Measurements from ENCODE around the gene XKR8.

Gene XKR8

DNA sequence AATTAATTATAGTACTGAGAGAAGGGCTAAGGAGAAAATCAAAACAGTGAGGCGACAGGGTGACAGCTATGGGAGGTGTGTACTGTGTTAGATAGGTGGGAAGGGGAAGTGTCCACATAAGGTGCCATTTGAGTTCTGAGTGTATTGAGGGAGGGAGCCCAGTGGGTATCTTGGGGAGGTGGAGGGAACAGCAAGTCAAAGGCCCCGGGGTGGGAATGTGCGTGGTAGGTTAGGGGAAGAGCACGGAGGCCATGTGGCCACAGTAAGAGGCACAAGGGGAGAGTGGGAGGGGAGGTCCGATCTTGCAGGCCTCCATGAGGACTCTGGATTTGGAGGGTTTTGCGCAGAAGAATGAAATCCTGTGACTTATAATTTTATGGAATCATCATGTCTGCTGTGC lies 3.0 kb upstream of the XKR8 start:
- DNase-seq, result no peak

- DNase-seq, result no peak
Measured at GRCh38 chr1:27957655-27958054, 2.1 kb upstream of the XKR8 start.

DNA sequence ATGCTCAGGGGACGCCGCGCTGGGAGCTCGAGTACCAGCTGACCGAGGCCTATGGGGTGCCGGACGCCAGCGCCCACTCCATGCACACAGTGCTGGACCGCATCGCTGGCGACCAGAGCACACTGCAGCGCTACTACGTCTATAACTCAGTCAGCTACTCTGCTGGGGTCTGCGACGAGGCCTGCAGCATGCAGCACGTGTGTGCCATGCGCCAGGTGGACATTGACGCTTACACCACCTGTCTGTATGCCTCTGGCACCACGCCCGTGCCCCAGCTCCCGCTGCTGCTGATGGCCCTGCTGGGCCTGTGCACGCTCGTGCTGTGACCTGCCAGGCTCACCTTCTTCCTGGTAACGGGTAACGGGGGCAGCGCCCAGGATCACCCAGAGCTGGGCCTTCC lies 1.3 kb upstream of the XKR8 start:
- DNase-seq, result no peak

DNA sequence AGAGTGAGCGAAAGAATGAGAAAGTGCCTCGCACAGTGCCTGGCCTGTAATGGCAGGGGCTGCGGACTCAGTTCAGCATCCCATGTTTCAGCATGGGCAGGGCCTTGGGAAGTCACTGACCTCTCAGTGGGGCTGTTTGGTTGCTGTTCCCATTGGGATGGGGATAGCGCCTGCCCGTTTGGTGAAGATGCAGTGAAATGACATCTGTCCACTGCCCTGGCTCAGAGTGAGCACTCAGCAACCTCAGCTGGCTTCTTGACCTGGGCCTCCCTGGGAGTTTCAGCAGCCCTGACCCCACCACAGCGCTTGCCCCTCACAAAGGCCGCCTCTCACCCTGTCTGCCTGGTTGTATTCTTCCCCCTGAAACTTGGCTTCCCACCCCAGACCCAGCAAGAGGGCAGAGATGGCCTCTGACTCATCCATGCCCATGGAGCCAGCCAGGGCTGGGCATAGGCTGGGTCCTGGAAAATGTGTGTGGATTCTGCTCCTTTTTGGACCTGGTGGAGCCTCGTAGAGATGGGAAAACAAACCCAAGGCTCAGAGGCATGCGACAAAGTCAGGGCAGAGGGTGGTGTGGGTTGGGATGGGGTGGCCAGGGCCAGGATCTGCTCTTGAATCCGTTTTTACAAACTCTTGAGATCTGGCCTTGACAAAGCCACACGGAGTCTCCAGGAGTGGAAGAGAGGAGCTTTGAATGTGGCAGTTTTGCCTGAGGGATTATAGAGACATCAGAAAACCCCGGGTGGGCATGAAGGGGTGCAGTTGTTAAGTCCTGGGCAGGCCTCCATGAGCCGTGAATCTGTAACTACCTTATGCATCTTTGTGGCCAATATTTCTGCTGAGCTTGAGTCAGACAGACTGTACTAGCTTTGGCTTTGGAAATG lies 1.2 kb downstream of the XKR8 start:
- DNase-seq, result no peak

DNA sequence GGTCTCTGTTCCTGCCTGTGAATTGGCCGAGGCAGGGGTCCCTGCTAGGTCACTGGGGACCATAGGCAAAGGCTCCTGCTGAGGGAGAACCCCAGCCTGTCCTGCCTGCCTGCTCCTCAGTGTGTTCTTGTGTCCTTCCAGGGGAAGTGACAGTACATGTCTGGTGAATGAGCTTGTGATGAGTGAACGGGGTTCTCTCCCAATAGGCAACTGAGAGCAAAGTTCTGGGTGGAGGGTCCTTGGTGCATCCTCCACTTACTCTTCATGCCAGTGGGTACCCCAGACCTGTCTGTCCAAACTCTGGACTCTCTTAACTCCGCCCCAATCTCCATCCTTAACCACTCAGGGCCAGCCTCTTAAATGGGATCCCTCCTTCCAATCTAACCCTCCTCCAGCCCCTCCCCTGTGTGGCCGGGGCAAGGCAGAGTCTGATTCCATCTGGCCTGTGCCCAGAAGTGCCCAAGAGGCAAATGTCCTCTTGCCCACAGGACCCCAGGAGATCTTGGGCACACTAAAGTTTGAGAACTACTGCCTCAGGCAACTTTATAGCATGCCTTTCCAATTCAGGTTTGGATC lies 2.0 kb downstream of the XKR8 start:
- no peak for DNase-seq

- no peak for DNase-seq
Measured at GRCh38 chr1:27963393-27963792, 3.6 kb downstream of the XKR8 start.

DNA sequence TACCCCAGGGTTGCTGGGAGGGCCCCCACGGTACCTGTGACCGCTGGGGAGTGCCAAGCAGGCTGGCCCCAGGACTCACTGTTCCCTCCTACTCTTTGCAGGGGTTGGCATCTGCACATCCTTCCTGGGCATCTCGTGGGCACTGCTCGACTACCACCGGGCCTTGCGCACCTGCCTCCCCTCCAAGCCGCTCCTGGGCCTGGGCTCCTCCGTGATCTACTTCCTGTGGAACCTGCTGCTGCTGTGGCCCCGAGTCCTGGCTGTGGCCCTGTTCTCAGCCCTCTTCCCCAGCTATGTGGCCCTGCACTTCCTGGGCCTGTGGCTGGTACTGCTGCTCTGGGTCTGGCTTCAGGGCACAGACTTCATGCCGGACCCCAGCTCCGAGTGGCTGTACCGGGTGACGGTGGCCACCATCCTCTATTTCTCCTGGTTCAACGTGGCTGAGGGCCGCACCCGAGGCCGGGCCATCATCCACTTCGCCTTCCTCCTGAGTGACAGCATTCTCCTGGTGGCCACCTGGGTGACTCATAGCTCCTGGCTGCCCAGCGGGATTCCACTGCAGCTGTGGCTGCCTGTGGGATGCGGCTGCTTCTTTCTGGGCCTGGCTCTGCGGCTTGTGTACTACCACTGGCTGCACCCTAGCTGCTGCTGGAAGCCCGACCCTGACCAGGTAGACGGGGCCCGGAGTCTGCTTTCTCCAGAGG lies 6.8 kb downstream of the XKR8 start:
- DNase-seq, result no peak

- no peak for DNase-seq
Measured at GRCh38 chr1:27967106-27967883, 7.5 kb downstream of the XKR8 start.

- no peak for DNase-seq
Measured at GRCh38 chr1:27967884-27968466, 8.2 kb downstream of the XKR8 start.

GRCh38 chr1:27968692-27969091 lies 8.9 kb downstream of the XKR8 start:
- DNase-seq, result peak; percentile 91

DNA sequence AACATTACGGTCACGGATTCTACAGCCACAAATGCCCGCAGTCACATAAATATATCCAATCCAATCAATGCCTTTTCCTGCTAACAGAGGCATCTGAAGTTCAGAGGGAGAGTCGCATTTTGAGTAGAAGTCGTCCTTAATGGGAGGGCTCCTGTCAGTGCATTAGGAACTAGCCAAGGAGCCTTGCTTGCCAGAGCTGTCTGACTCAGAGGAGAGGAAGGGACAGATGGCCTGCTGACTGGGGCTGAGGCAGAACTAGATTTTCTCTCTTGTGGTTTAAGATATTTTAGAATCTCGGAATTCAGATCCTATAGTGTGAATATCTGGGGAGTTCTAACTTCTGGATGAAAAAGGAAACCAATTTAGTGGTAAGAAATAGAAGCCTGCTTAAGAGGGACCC lies 10.6 kb downstream of the XKR8 start:
- peak; percentile 83 for DNase-seq

DNA sequence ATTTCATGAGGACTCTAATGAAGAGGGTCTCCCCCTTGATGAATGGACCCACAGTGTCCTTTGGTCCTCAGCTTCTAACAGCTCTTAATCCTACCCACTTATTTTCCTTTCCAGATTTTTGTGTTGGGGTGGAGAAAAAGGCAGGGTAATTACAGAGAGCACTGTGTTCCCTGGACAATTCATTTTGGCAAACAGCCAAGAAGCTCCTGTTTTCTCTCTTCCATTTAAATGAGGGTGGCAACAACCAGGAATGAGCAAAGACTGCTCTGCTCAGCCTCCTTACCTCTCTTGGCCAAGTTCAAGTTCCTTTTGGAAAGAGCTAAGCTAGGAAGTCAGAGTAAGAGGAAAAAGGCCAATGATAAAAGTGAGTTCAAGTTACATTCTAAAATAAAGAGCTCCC lies 11.9 kb downstream of the XKR8 start:
- no peak for DNase-seq

GRCh38 chr1:27972141-27972540 lies 12.4 kb downstream of the XKR8 start:
- no peak for DNase-seq

GRCh38 chr1:27973771-27974416 lies 14.1 kb downstream of the XKR8 start:
- no peak for DNase-seq

GRCh38 chr1:27974417-27974781 lies 14.6 kb downstream of the XKR8 start:
- DNase-seq, result no peak

- DNase-seq, result peak; percentile 68
Measured at GRCh38 chr1:27979151-27979858, 19.5 kb downstream of the XKR8 start.

GRCh38 chr1:27979859-27980201 lies 20.1 kb downstream of the XKR8 start:
- no peak for DNase-seq

DNA sequence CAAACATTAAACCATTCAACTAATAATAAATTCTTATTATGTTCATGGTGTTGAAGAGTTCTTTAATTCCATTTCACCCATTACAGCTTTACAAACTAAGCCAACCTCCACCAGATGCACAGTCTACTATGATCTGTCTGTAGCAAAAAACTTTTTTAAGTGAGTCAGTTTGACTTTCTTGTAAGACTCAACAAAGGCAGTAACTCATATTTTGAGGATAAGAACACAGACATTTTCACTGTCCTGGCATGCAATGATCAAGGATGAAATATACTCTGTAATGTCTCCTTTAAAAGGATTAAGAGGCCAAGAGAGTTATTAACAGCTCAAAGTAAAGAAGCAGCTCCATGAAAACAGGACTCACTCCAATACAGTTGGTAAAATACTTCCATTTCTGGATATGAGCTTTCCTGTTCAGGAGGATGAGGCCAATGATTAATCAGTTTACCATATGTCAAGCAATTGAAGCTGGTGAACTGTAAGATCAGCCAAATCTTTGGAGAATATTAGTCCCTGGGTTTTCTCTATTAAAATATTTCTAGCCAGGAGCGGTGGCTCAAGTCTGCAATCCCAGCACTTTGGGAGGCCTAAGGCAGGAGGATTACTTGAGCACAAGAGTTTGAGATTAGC lies 20.6 kb downstream of the XKR8 start:
- no peak for DNase-seq

GRCh38 chr1:27981145-27981544 lies 21.4 kb downstream of the XKR8 start:
- DNase-seq, result no peak

- DNase-seq, result no peak
Measured at GRCh38 chr1:27990920-27991537, 31.3 kb downstream of the XKR8 start.

DNA sequence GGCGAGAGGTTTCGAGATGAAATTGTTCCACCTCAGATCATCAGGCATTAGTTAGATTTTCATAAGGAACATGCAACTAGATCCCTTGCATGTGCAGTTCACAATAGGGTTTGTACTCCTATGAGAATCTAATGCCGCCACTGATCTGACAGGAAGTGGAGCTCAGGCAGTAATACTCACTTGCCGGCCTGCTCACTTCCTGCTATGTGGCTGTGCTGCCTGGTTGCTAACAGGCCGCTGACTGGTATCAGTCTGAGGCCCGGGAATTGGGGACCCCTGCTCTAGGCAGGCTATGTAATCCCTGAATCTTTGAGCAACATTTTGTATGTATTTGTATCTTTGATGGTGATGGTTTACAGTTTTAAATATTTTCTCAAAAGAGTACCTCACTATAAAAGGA lies 32.5 kb downstream of the XKR8 start:
- no peak for DNase-seq

Measured in fibroblast of skin of scalp (primary cell).